GM18502 (cell line): Measurements from ENCODE around the gene LEFTY1.

Source experiments
- ATAC-seq: cut with Tn5 transposase; IDR thresholded peaks from one replicate; pipeline ENCODE4 v1.9.1; 2021; ENCODE audit warnings: mild to moderate bottlenecking; ENCODE audit not compliant: unreplicated experiment, poor library complexity

Gene LEFTY1

DNA sequence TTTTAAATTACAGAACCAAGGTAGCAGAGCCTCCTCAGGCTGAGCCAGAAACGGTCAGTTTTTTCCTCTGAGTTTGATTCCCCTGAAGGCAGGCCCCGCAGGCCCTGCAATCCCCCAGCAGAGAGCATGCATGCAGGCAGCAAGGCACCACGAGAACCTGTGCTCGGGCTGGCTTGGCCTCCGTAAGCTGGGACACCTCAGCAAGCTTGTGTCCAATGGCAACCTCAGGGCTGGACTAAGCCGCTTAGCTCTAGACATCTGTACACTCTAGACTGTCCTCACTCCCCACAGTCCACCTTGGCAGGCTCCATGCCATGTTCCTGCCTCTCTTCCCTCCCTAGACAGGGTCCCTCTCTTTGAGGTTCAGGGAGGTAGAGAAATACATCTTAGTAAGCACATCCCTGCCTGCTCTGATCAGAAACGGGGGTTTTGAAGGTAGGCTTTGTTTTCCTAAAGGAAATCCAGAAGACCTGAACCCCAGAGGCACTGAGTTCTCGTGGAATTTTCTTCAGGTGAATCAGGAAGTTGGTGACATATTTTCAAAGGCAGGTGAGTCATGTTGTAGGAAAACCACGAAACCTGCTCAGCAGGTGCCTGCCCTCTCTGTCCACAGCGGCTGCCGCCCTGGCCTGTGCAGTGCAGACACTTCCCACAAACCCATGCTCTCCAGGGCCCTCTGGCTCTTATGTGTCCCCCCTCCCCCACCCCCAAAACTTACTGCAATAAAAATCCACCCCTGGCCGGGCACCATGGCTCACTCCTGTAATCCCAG, 13.7 kb downstream of the LEFTY1 start:
- no peak for ATAC-seq

DNA sequence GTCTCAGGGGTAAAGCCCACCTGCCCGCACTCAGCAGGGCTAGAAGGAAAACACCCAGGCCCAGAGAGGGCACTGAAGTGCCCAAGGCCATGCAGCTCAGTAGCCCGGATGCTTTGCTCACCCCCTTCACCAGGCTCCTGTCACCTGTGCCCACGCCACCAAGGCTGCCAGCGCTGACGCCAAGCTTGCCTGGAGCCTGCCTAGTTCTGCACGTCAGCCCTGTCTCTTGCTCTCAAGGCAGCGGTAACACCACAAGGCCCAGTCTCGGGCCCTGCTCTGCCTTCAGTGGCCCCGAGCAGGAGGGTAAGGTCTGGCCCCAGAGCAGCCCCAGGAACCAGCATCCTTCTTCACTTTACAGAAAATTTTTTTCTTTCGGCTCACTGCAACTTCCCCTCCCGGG, 14.5 kb downstream of the LEFTY1 start:
- ATAC-seq: no peak

DNA sequence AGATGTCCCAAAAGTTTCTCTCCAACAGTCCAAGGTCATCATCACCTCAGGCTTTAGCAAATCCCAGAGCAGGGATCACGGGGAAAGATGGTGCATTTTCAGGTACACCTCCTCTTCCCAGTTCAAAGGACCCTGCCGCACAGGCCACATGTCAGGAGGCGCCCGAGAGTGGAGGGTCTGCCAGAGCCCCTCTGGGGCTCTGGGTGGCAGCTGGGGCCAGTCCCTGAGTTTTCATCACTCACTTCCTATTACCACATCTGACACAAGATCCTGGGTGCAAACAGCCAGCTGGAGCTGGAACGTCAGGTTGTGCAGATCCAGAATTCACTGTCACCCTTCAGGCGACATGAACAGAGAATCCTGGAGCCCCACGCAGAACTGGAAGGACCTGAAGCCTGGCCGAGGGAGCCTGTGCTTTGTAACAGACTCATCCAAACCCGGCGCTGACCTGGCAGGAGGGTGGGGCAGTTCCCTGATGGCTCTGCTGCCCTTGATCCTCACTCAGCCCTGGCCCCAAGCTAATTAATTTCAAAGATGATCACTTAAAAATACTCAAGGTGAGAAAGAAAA, 15.6 kb downstream of the LEFTY1 start:
- ATAC-seq: no peak

DNA sequence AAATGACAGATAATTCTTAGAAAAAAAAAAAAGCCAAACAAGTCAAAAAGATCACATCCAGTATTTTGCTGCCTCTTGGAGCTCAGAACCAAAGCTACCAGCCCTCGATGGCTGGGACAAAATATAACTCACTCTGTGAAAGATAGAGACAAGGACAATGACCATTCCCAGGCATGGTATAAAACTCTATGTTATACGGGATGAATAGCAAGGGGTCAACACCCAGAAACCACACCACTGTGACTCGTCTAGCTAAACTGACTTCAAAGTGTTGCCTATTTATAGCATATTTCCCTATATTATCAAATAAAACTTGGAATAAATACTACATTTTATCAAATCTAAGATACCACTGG, 16.9 kb downstream of the LEFTY1 start:
- ATAC-seq: no peak

DNA sequence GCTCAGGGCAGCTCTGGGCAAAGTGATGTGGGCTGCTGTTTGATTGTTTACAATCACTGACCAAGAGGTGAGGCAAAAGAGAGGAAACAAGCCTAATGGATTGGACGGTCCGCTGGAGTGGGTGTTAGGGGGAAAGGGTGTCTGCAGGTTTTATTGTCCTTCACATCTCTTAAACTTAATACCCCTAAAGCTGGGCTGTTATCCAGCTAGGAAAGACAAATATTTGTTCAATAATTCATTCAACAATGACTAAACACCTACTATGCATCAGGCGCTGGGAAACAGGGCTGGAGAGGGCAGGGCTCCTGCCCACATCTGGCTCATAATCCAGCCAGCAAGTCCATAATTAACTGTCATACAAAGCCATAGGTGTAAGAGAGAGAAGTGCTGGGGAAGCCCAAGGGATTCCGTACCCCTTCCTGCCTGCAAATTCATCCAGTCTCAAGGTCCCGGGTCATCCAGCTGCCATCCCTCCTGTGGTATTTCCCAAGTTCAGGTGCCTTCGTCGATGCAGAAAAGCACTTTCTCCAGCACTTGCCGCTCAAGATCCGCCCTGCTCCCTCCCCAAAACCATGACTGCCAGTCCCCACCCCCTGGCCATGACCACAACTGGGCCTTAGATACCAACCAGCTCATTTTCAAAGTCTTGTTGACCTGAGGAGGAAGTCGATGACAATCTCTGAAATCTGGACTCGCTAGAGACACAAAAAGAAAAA, 17.4 kb downstream of the LEFTY1 start:
- no peak for ATAC-seq

DNA sequence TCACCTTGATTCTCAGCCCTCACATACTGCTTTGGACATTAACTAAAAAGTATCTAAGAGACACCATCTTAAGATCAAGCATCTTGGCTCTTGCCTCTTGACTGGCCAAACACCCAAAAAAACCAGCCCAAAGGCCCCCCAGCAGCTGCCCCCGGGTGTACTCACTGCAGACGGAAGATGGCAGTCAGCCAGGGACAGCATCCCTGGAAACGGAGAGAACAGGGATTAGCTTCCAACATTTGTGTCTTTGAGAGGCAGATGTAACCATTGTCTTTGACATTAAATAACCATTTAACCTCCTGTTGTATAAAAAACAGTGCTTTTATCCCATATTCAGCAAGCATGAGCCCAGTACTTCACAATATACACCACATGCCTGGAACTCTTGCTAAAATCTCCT, 18.0 kb downstream of the LEFTY1 start:
- ATAC-seq: no peak

DNA sequence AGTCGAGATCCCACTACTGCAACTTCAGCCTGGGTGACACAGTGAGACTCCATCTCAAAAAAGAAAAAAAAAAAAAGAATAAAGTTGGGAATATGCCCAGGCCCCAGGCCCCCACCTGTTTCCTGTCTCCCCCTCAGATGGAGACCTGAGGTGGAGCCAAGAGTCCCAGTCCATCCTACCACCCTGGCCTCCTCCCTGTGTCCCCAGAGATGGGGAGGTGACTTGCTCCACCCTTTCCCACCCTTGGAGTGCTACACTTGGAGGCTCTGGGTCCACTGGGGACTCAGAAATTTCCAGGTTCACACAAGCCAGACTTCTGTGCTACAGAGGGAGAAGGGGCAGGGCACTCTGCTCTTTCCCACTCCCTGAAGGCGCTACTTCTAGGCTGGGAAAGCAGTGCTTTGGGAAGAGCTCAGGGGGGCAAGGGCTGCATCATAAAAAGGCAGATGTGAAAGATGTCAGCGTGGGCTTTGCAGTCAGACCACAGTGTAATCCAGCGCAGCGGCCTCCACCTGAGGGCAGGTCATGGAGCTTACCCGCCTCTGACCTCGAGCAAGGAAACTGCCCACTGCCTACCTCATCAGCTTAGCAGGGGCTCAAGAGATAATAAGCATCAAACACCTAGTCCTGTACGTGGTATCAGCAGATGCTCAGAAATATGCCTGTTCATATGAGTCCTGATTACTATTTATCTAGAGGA, 20.2 kb downstream of the LEFTY1 start:
- ATAC-seq: no peak

DNA sequence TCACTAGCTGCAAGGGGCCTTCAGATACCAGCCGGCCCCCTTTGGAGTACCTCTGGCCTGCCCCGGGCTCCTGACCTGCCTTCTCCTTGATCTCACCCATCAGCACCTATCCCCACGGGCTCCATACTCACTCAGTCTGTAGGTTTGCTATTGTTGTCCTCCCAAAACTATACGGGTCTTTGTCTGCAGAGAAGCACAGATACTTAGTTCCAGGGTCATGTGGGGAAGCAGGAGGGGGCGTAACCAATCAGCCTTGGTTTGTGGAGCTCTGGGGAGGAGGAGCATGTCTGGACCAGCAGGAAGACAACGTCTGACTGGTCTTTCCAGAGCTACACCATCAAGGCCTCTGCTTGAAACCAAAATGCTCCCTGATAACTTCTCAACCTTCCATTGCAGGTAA, 22.0 kb downstream of the LEFTY1 start:
- no peak for ATAC-seq

DNA sequence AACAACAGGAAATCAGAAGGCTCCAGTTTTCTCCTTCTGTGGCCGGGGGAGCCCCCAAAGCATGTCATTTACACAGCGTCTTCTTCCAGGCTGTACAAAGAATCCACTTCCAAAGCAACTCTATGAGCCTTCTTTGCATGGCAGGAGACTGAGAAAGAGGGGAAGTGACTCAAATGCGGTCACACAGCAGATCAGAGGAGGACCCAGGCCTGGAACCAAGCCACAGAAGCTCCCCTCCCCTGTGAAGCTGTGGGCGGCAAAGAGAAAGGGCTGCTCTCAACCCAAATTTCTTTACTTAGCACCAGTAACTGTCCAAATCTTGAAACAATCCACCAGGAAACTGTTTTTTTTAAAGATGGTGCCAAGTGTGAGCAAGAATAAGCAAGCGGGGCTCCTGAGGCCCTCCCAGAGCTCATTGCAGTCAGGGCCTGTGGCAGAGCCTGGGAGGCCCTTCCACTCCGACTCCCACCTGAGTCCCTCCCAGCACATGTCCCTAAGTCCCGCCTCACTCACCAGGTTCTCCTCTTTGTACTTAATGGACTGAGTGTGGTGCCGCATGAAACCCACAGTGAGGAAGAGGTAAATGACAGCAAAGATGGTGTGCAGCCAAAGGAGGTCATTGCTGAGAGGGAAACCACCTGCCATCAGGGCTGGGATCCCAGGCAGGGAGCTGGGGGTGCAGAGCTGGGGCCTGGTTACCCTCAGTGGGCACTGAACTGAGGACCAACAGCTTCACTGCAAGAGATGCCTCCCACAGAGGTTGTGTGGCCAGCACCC, 22.7 kb downstream of the LEFTY1 start:
- peak; percentile 78 for ATAC-seq

DNA sequence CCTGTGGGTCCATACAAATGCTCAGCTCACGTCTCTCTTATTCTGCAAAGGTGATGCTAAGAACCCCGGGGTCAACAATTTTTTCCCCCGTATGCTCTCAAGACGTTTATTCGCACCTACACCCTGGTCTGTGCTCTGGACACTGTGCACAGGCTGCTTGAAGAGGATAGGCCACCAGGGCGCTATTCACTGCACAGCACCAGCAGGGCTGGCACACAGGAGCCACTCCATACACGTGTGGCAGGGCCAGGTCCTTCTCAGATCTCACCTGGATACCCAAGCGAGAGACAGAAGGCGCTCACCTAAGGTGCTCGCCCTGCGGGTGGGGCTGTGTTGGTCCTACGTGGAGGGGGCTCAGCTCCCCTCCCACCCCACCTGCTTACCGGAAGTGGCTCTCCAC, 23.4 kb downstream of the LEFTY1 start:
- ATAC-seq: no peak

DNA sequence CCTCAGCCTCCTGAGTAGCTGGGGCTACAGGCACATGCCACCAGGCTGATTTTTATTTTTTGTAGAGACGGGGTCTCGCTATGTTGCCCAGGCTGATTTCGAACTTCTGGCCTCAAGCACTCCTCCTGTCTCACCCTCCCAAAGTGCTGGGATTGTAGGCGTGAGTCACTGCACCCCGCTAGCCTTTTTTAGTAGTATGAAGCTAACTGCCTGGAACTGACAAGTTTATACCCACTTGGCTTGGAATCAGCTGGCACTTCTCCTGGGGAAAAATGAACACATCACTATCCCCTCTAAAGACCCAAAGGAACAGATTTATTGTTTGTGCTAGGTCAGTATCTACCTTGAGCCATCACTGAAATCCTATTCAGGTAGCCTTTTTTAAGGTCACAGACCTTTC, 25.8 kb downstream of the LEFTY1 start:
- no peak for ATAC-seq

DNA sequence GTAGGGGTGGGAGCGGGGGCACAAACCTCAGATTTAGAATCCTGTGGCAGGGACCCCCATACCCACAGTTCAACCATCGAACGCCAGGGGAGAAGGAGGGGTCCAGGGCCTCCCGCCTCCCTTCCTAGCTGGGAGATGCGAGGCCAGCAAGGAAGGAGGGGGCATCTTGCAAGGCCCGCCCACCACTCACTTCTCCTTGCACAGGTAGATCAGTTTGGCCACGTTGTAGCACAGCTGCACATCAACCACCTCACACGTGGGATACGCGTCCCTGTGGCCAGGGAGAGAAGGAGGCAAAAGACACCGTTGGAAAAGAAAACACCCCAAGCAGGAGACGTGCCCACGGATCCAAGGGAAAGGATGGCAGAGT, 26.4 kb downstream of the LEFTY1 start:
- ATAC-seq: no peak

DNA sequence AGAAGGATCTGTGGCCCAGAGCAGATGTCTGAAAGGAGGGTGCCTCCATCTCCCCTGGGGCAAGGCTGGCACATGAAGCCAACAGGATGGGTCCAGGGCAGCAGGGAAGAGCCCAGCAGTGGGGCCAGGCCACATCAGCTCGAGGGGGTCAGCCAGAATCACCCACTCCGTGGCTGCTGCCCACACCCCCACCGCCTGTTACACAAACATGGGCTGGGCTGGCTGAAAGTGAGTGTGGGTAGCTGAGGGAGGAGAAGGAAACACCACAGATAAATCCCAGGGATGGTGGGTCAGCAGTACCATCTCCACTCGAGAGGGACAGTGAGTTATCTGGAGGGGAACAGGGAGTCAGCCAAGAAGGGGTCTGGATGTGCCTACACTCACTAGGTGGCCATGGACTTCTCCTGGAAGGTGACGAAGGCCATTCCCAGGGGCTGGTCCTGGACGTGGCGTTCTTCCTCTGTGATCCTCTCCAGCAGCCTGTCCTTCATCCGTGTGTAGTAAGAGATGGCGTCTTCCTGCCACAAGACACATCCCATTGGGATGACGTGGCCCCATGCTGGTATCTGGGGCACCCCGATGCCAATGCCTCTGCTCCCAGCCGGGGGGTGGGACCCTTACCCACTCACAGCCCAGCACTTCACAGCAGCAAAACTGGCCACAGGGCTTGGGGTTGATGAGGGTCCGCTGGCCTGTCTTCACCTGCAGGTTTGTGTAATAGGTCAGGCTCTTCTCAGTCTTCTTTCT, 26.9 kb downstream of the LEFTY1 start:
- no peak for ATAC-seq

DNA sequence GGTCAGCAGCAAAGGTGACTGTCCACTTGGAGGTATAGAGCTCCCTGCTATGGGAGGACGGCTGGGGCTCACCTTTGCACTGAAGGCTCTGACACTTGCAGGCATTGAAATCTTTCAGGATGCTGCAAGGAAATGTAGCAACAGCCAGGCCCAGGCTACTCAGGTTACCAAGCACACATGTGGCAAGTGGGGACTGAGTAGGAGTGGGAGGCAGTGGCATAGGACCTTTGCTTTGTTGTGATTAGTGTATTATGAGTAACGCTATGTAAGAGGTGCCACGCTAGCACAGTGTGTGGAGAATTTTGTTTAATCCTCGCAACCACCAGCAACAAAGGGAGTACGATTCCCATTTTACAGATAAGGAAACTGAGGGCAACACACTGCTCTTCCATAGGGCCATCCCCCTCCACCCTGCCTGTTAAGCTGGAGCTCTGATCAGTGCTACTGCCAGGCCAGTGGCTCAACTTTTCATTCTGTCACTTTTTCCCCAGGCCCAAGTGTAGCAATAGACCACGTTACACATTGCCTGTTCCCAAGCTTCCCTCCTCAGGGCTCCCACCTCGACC, 28.0 kb downstream of the LEFTY1 start:
- ATAC-seq: no peak

DNA sequence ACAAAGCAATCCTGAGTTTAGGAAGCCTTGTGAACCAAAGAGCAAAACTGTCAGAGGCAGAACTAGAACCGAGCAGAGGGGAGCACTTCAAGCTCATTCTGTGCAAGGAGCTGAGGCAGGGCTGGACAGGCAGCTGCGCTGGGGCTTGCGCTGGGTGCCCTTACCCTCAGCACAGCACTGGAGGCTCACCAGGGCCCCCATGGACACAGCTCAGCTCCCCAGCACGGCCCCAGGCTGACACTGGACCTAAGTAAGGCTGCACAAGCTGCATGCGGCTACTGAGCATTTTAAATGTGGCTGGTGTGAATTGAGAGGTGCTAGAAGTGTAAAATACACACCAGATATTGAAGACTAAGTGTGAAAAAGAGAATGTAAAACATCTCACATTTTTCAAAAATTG, 28.8 kb downstream of the LEFTY1 start:
- ATAC-seq: no peak

DNA sequence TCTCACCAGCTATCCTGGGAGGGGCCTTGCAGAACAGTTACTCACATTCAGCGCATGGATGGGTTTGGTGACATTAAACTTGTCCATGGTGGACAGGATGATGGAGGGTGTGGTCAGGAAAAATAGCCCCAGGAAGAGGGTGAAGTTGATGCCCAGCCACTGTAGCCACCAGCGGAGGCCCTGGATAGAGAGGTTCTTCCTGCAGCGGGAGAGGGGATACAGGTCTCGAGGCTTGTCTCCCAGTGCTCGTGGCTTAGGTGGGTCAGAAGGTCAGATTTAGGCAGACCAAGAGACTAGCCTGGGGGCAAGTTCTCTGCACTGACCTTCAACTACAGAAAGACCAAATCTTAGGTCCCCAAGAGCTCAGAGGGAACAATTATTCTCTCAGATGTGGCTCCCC, 29.8 kb downstream of the LEFTY1 start:
- ATAC-seq: no peak

DNA sequence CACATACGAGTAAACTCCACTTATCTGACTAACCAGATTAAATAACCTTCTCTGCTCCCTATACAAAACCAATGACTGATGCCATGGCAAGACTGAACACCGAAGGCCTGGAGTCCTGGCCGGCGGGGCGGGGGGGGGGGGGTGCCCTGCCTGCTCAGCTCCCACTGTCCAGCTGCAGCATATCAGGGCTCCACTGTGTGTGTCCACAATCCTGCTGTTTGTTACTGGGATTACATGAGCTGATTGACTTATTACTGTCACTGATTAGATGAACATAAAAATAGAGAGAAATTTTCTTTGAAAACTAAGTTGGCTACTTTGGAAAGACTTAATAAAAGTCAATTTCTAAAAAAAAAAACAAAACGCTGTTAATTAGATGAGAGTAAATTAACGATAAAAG, 31.7 kb downstream of the LEFTY1 start:
- ATAC-seq: no peak

DNA sequence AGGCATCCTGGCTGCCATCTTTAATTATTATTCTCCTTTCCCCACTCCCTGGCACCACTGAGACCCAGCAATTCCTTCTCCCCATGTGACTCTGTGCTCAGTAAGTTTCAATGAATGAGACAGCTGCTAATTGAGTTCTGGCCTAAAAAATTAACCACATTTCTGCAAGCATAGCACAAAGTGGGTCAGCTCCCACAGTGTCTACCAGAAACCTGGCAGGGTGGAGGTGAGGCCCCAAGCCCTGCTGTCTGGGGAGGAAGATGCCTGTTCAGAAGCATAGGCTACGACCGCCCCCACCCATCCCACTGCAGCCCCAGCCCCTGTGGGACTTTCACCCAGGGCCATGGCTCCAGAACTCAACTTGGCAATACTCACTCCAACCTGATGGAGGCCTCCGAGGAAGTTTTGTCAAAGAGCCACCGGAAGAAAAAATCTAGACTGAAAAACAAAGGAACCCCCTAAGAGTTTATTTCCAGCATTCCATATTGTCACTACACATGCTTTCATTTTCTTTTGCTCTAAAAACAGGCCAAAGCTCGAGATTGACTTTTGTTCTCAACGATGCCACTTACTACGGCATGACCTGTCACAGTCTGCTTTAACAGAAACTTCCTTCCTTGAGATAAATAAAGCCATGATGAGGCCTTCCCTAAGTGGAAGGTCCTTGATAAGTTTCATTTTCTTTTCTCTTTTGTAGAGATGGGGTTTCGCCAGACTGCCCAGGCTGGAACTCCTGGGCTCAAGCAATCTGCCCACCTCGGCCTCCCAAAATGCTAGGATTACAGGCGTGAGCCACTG, 33.2 kb downstream of the LEFTY1 start:
- ATAC-seq: no peak

DNA sequence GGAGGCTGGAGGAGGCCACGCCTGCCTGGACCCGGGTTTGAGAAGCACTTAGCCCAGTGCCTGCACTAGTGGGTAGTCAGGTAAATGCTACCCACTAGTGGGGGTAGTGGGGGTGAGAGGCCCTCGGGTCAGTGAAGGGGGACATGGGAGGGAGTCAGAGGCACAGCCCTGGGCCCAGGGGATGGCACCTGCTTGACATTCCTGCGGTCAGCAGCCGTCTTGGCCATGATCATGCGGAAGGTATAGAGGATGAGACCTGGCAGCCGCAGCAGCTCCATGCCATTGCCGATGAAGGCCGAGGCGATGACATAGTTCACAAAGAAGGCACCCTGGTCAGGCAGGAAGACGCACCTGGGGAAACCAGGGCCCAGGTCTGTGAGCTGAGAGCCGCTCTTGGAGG, 35.5 kb downstream of the LEFTY1 start:
- no peak for ATAC-seq
